H9 (cell line): ENCODE data around the gene R3HDM2. TPM values are rescaled to one million over a fixed set of nuclear protein-coding genes. Genes with fewer than 3 reads are reported as not detected.

Experiments
- DNase-seq: peaks from one replicate; pipeline ENCODE4 v3.0.0-alpha.2; 2017
- H2AFZ ChIP-seq: one replicate; pipeline ENCODE4 v1.6.1; 2013; ENCODE audit warnings: mild to moderate bottlenecking, low read length, control low read depth, moderate library complexity
- H2AK5ac ChIP-seq: 2 replicates; pipeline ENCODE4 v1.6.1; 2013; ENCODE audit warnings: low read length, control low read depth, mixed read lengths; ENCODE audit not compliant: insufficient read length
- H2BK120ac ChIP-seq: one replicate; pipeline ENCODE4 v1.6.1; 2013; ENCODE audit warnings: low read depth, mild to moderate bottlenecking, low read length, control low read depth, inconsistent platforms; ENCODE audit not compliant: poor library complexity, severe bottlenecking
- H2BK12ac ChIP-seq: 2 replicates; pipeline ENCODE4 v1.6.1; 2013; ENCODE audit warnings: low read length, control low read depth, mixed read lengths, low read depth; ENCODE audit not compliant: insufficient read length
- H2BK15ac ChIP-seq: 2 replicates; pipeline ENCODE4 v1.6.1; 2013; ENCODE audit warnings: low read depth, low read length, control low read depth
- H2BK20ac ChIP-seq: one replicate; pipeline ENCODE4 v1.6.1; 2013; ENCODE audit warnings: low read depth, mild to moderate bottlenecking, low read length, control low read depth, inconsistent platforms; ENCODE audit not compliant: poor library complexity, severe bottlenecking
- H2BK5ac ChIP-seq: 2 replicates; pipeline ENCODE4 v1.6.1; 2013; ENCODE audit warnings: low read length, control low read depth, mixed read lengths; ENCODE audit not compliant: insufficient read length
- H3K14ac ChIP-seq: 2 replicates; pipeline ENCODE4 v1.6.1; 2013; ENCODE audit warnings: low read length, control low read depth; ENCODE audit not compliant: insufficient read depth
- H3K18ac ChIP-seq: 2 replicates; pipeline ENCODE4 v1.6.1; 2013; ENCODE audit warnings: low read depth, mild to moderate bottlenecking, mixed read lengths, low read length, control low read depth; ENCODE audit not compliant: insufficient read length
- H3K23ac ChIP-seq: 2 replicates; pipeline ENCODE4 v1.6.1; 2013; ENCODE audit warnings: low read length, control low read depth, mixed read lengths, low read depth; ENCODE audit not compliant: insufficient read length
- H3K23me2 ChIP-seq: 2 replicates; pipeline ENCODE4 v1.6.1; 2013; ENCODE audit warnings: low read depth, mild to moderate bottlenecking, mixed read lengths, low read length, control low read depth; ENCODE audit not compliant: insufficient read length, poor library complexity, severe bottlenecking
- H3K27ac ChIP-seq: 2 replicates; pipeline ENCODE4 v1.5.1; 2013; ENCODE audit warnings: low read length, control low read depth, mixed read lengths, low read depth; ENCODE audit not compliant: insufficient read length
- H3K27me3 ChIP-seq: 2 replicates; pipeline ENCODE4 v1.6.1; 2013; ENCODE audit warnings: low read length, control low read depth, inconsistent platforms; ENCODE audit not compliant: insufficient read depth
- H3K4ac ChIP-seq: 2 replicates; pipeline ENCODE4 v1.6.1; 2013; ENCODE audit warnings: low read depth, mild to moderate bottlenecking, control low read depth, inconsistent platforms, low read length, moderate library complexity
- H3K4me1 ChIP-seq: 2 replicates; pipeline ENCODE4 v1.6.1; 2013; ENCODE audit warnings: low read length, control low read depth, inconsistent platforms; ENCODE audit not compliant: insufficient read depth
- H3K4me2 ChIP-seq: 2 replicates; pipeline ENCODE4 v1.6.1; 2013; ENCODE audit warnings: low read length, control low read depth, mixed read lengths; ENCODE audit not compliant: insufficient read length, insufficient read depth
- H3K56ac ChIP-seq: 2 replicates; pipeline ENCODE4 v1.6.1; 2013; ENCODE audit warnings: low read depth, mild to moderate bottlenecking, mixed read lengths, low read length, control low read depth; ENCODE audit not compliant: insufficient read length
- H3K79me1 ChIP-seq: 2 replicates; pipeline ENCODE4 v1.6.1; 2013; ENCODE audit warnings: low read depth, mild to moderate bottlenecking, moderate library complexity, low read length, control low read depth, inconsistent platforms; ENCODE audit not compliant: insufficient read depth, poor library complexity, severe bottlenecking
- H3K79me2 ChIP-seq: 2 replicates; pipeline ENCODE4 v1.6.1; 2013; ENCODE audit warnings: low read length, control low read depth, inconsistent platforms; ENCODE audit not compliant: insufficient read depth
- H3K9ac ChIP-seq: 2 replicates; pipeline ENCODE4 v1.6.1; 2013; ENCODE audit warnings: low read length, control low read depth, mixed read lengths; ENCODE audit not compliant: insufficient read length; ENCODE audit errors: extremely low read depth
- H3K9me3 ChIP-seq: one replicate; pipeline ENCODE4 v1.6.1; 2013; ENCODE audit warnings: low read depth, low read length, inconsistent platforms; ENCODE audit not compliant: control insufficient read depth
- H3T11ph ChIP-seq: one replicate; pipeline ENCODE4 v1.6.1; 2013; ENCODE audit warnings: mild to moderate bottlenecking, low read length, control low read depth, inconsistent platforms
- H4K20me1 ChIP-seq: one replicate; pipeline ENCODE4 v1.6.1; 2013; ENCODE audit not compliant: control insufficient read depth, insufficient read length, insufficient read depth
- H4K5ac ChIP-seq: 2 replicates; pipeline ENCODE4 v1.6.1; 2013; ENCODE audit warnings: low read depth, mild to moderate bottlenecking, mixed read lengths, low read length, control low read depth; ENCODE audit not compliant: insufficient read length
- H4K8ac ChIP-seq: replicated peaks from 2 replicates; pipeline ENCODE4 v1.6.1; 2013; ENCODE audit warnings: low read length, control low read depth, mixed read lengths, low read depth; ENCODE audit not compliant: insufficient read length
- H4K91ac ChIP-seq: 2 replicates; pipeline ENCODE4 v1.6.1; 2013; ENCODE audit warnings: low read depth, mild to moderate bottlenecking, moderate library complexity, mixed read lengths, low read length, control low read depth; ENCODE audit not compliant: insufficient read length
- H3K27ac Mint-ChIP-seq, 3 experiments: 2 replicates in 2 of 3; 3 replicates in 1 of 3; pipeline ENCODE4 v1.8.0; 2020 to 2021; ENCODE audit warnings: mixed read lengths in 3 of 3, mild to moderate bottlenecking in 1 of 3, moderate library complexity in 1 of 3
- H3K27me3 Mint-ChIP-seq: 2 replicates; pipeline ENCODE4 v1.8.0; 2021; ENCODE audit warnings: low read depth, mild to moderate bottlenecking, moderate library complexity, mixed read lengths
- H3K36me3 Mint-ChIP-seq, 3 experiments: 2 replicates in 2 of 3; 3 replicates in 1 of 3; pipeline ENCODE4 v1.8.0; 2020 to 2021; ENCODE audit warnings: low read depth in 3 of 3, mixed read lengths in 3 of 3; ENCODE audit not compliant: insufficient read depth in 1 of 3
- H3K4me1 Mint-ChIP-seq, 2 experiments: 2 replicates each; pipeline ENCODE4 v1.8.0; 2020; ENCODE audit warnings: mixed read lengths in 2 of 2
- H3K4me3 Mint-ChIP-seq, 2 experiments: 2 replicates in 1 of 2; 3 replicates in 1 of 2; pipeline ENCODE4 v1.8.0; 2020 to 2021; ENCODE audit warnings: mild to moderate bottlenecking in 2 of 2, mixed read lengths in 2 of 2, moderate library complexity in 1 of 2
- H3K9me3 Mint-ChIP-seq, 2 experiments: 2 replicates in 1 of 2; 3 replicates in 1 of 2; pipeline ENCODE4 v1.8.0; 2020; ENCODE audit warnings: mild to moderate bottlenecking in 2 of 2, mixed read lengths in 2 of 2, moderate library complexity in 1 of 2
- WGBS: extraction: QIAGEN DNeasy Blood & Tissue Kit; methylation state at CpG from one replicate; pipeline ENCODE4 v1.1.7; 2013; ENCODE audit warnings: missing lambda C conversion rate, low lambda C conversion rate, mixed read lengths; ENCODE audit not compliant: insufficient read length; ENCODE audit errors: extremely low coverage; 5-methylcytosine and 5-hydroxymethylcytosine counted together
- total RNA-seq: library from RNA; stranded (reverse); gene quantifications from 2 replicates; pipeline ENCODE4 v1.2.1, GENCODE V29; 2021
- TF ChIP-seq, protein P1 (sequence below): fragments of 200-600 bp; sonication (generic); conservative IDR thresholded peaks from 3 replicates; pipeline ENCODE4 v1.8.0; 2021; ENCODE audit warnings: antibody characterized with exemption, mild to moderate bottlenecking

Gene R3HDM2
- total RNA-seq, 1 experiment from 2014 or later = 43.9 TPM

DNA sequence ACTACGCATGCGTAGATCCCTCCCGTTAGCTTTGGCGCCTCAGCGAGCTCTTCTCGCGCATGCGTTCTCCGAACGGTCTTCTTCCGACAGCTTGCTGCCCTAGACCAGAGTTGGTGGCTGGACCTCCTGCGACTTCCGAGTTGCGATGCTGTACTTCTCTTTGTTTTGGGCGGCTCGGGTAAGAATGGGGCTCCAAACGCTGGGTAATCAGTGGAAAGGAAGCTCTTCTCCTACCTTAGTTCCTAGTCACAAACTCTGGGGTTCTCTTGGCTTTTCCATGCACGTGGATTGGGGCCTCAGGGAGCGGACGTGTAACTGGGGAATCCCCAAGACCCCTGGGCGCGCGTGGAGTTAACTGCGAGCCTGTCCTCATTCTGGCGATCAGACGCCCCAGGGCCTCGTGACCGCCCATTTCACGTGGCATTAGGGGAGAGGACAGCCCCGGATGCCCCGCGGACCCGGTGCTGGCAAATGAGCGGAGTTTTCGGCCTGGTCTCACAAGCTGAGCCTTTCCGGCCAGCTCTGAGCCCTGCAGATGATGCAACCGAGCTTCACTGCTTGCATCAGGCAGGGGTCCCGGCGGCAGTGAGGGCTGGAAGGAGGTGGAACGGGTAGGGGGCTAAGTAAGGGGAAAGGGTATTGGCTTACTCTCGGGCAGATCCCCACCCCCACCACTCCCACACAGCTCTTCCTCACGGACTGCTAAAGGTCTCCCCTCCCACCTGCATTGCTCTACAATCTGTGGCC is 201.0 kb downstream of the R3HDM2 start, which contains the start of gene SHMT2:
Gene SHMT2 (plus strand): TSS at position 78 of the 747 bp plus-strand sequence. CDS start 68 bp downstream, at position 146.
- Histone ChIP-seq H4K20me1 (no peaks in the 10 kb centered on the region), H4K8ac (peak within 1 kb of the TSS; percentile 24), H3K4me1 (no peaks in the 10 kb centered on the region; the same call in 1 of the 2 replicates), H3K23ac (no peak within 1 kb of the TSS), H3K18ac (peak within 1 kb of the TSS; percentile 82), H3K27me3 (peaks cover 10% of the 10 kb centered on the region; the same call in 1 of the 2 replicates), H3K9ac (peak within 1 kb of the TSS; percentile 97), H4K5ac (peak within 1 kb of the TSS; percentile 49), H3K27ac (peak within 1 kb of the TSS; percentile 32), H3K4ac (peak within 1 kb of the TSS; percentile 37; the same call in 1 of the 2 replicates), H3K23me2 (peaks cover 30% of the 10 kb centered on the region), H3K79me2 (peaks cover 5% of the 10 kb centered on the region; the same call in 1 of the 2 replicates), H4K91ac (peak within 1 kb of the TSS; percentile 79), H2BK5ac (peak within 1 kb of the TSS; percentile 7), H3K56ac (no peak within 1 kb of the TSS), H2BK120ac (no peak within 1 kb of the TSS), H2BK12ac (no peak within 1 kb of the TSS), H3K9me3 (no peaks in the 10 kb centered on the region), H3K79me1 (peaks cover 5% of the 10 kb centered on the region), H3K4me2 (peak within 1 kb of the TSS; percentile 90), H2AK5ac (no peak within 1 kb of the TSS), H3K14ac (peak within 1 kb of the TSS; percentile 82), H2AFZ (no peak within 1 kb of the TSS), H2BK15ac (no peak within 1 kb of the TSS; the same call in 1 of the 2 replicates), H2BK20ac (no peak within 1 kb of the TSS), H3T11ph (no peak within 1 kb of the TSS)
- Mint-ChIP-seq H3K27me3 (peaks cover 40% of the 10 kb centered on the region), H3K27ac (peak within 1 kb of the TSS; percentile 99), H3K36me3 (peaks cover 45 to 51% (median 47%) of the 10 kb centered on the region in 3 experiments), H3K4me3 (peak within 1 kb of the TSS; percentile 98 to 99), H3K4me1 (peaks cover 44 to 55% of the 10 kb centered on the region in 2 experiments), H3K9me3 (no peaks in the 10 kb centered on the region; a peak in 1 of 5 replicates)
- TF ChIP-seq, protein P1, sequence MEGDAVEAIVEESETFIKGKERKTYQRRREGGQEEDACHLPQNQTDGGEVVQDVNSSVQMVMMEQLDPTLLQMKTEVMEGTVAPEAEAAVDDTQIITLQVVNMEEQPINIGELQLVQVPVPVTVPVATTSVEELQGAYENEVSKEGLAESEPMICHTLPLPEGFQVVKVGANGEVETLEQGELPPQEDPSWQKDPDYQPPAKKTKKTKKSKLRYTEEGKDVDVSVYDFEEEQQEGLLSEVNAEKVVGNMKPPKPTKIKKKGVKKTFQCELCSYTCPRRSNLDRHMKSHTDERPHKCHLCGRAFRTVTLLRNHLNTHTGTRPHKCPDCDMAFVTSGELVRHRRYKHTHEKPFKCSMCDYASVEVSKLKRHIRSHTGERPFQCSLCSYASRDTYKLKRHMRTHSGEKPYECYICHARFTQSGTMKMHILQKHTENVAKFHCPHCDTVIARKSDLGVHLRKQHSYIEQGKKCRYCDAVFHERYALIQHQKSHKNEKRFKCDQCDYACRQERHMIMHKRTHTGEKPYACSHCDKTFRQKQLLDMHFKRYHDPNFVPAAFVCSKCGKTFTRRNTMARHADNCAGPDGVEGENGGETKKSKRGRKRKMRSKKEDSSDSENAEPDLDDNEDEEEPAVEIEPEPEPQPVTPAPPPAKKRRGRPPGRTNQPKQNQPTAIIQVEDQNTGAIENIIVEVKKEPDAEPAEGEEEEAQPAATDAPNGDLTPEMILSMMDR = no peak
- WGBS = no CpG with 5 or more reads among the region's 42 CpGs
- DNase-seq = peak; percentile 98
